ENCODE data around the gene C3orf62.

The C3orf62 gene

DNA sequence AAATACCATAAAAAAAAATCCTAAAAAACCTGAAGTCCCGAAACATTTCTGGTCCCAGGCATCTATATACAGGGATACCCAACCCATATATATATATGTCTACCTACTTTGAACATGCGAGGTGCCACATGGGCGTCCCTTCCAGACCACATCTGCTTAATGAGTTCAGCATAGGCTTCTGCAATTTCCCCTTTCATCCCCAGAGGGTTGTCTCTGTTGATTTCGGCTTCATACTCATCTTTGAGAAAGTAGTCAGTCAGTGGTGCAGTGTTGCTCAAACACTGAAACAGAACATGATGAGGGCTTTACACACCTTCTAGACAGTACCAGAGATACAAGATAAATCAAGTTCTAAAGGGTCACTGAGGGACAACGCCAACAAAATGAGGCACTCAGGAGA is 28.6 kb upstream of the C3orf62 start:
- no peak overlapping the region for H3K27ac ChIP-seq
- TF ChIP-seq ZFX (IDR thresholded peaks at IDR 0.05; ENCODE audit: borderline replicate concordance) (no peak), CTCF (IDR thresholded peaks at IDR 0.05) (no peak)

GRCh38 chr3:49302613-49303012 is 25.6 kb upstream of the C3orf62 start:
- no peak overlapping the region for H3K27ac ChIP-seq
- TF ChIP-seq ZFX (IDR thresholded peaks at IDR 0.05; ENCODE audit: borderline replicate concordance): no peak
- TF ChIP-seq CTCF (IDR thresholded peaks at IDR 0.05): no peak

DNA sequence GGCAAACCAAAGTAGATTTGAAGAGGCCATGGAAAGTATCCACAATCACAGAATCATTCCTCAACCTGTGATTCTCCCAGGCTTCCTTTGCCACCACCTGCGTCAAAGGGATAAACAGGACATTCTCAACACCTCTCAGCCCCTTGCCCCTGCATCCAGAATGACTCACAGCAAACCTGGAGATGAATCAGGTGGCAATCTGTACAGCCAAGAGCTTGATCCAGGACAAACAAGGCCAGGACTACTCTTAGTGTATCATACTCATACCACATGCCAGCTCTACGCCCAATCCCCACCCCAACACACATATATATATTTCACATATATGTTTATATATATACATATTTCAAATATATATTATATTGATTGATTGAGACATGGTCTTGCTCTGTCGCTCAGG is 23.6 kb upstream of the C3orf62 start:
- TF ChIP-seq ZFX (IDR thresholded peaks at IDR 0.05; ENCODE audit: borderline replicate concordance) (no peak), CTCF (IDR thresholded peaks at IDR 0.05) (no peak)
- no peak overlapping the region for H3K27ac ChIP-seq

- H3K27ac ChIP-seq: no peak overlapping the region
- TF ChIP-seq ZFX (IDR thresholded peaks at IDR 0.05; ENCODE audit: borderline replicate concordance) (no peak), CTCF (IDR thresholded peaks at IDR 0.05) (no peak)
Observed at GRCh38 chr3:49298511-49298910, 21.5 kb upstream of the C3orf62 start.

GRCh38 chr3:49296781-49297411 is 19.9 kb upstream of the C3orf62 start:
- H3K27ac ChIP-seq: peak overlapping the region; percentile 26

DNA sequence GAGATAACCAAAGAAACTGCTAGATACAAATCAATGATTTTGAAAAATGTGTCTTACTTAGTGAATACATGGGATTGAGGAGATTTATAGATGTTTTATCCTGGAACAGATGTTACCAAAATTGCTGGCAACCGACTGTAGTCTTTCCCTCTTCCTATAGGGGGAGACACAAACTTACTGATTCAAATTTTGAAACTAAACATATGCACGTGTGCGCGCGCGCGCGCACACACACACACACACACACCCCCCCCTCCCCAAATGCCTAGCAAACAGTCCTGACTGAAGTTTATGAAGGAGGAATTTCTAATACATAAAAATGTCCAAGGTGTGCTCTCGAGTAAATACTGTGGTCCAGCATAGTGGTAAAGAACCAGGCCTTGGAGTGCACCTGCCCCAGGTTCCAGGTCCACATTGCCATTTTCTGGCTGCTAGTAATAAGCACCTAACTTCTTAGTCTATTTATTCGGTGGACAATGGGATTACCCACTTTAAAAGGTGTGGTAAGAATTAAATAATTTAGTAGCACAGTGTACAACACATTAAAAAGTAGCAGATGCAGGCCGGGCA is 18.5 kb upstream of the C3orf62 start:
- no peak overlapping the region for H3K27ac ChIP-seq
- no peak for TF ChIP-seq ZFX (IDR thresholded peaks at IDR 0.05; ENCODE audit: borderline replicate concordance)
- TF ChIP-seq CTCF (IDR thresholded peaks at IDR 0.05): peak; percentile 77

More at GRCh38 chr3:49296781-49297411, 19.9 kb upstream of the C3orf62 start:
- no peak for TF ChIP-seq CTCF (IDR thresholded peaks at IDR 0.05)
- TF ChIP-seq ZFX (IDR thresholded peaks at IDR 0.05; ENCODE audit: borderline replicate concordance): no peak

GRCh38 chr3:49294343-49294742 is 17.3 kb upstream of the C3orf62 start:
- H3K27ac ChIP-seq: no peak overlapping the region
- TF ChIP-seq CTCF (IDR thresholded peaks at IDR 0.05): no peak
- TF ChIP-seq ZFX (IDR thresholded peaks at IDR 0.05; ENCODE audit: borderline replicate concordance): no peak

Measured in 22Rv1 (cell line).